Caco-2 (cell line): Measurements from ENCODE around the gene SPATA31C2. TPM values are rescaled to one million over a fixed set of nuclear protein-coding genes. Genes with fewer than 3 reads are reported as not detected.

ENCODE experiments used
- BruUV-seq: library from RNA; stranded (reverse); fragments of 400-500 nt; replicated peaks from 2 replicates; lab custom pipeline; 2021; lab: Mats Ljungman, UMichigan
- CTCF ChIA-PET: fragments of 300-600 bp; sonication (Branson Sonifier 250); formaldehyde crosslinking; loops from one replicate; lab custom pipeline; 2022; ENCODE audit warnings: antibody characterized with exemption; lab: Charles Lee
- POLR2A ChIA-PET: fragments of 300-600 bp; sonication (Branson Sonifier 250); formaldehyde crosslinking; loops from one replicate; lab custom pipeline; 2022; ENCODE audit warnings: antibody characterized with exemption; lab: Charles Lee
- DNase-seq, 2 experiments: peaks; one replicate each; pipeline versions ENCODE4 v3.0.0 to v3.0.0-alpha.2; 2020 to 2022
- H3K27me3 ChIP-seq: replicated peaks from 2 replicates; pipeline ENCODE4 v1.6.0; 2011; ENCODE audit warnings: low read length; ENCODE audit not compliant: control insufficient read depth, insufficient read depth
- H3K36me3 ChIP-seq: 2 replicates; pipeline ENCODE4 v1.5.1; 2011; ENCODE audit warnings: low read length; ENCODE audit not compliant: control insufficient read depth, insufficient read depth
- H3K4me1 ChIP-seq: fragments of 250-450 bp; sonication (Bioruptor Pico); 2 replicates; pipeline ENCODE4 v1.5.1; 2020; ENCODE audit warnings: mild to moderate bottlenecking
- H3K4me3 ChIP-seq: 2 replicates; pipeline ENCODE4 v1.5.1; 2011; ENCODE audit warnings: low read depth, mild to moderate bottlenecking, control low read depth, low read length
- H3K9me3 ChIP-seq: fragments of 250-450 bp; sonication (Bioruptor Pico); 2 replicates; pipeline ENCODE4 v1.5.1; 2020; ENCODE audit warnings: mild to moderate bottlenecking, moderate library complexity
- H3K27ac Mint-ChIP-seq: one replicate; pipeline ENCODE4 v1.8.0; 2022; ENCODE audit warnings: mixed read lengths; ENCODE audit not compliant: unreplicated experiment
- H3K27me3 Mint-ChIP-seq: one replicate; pipeline ENCODE4 v1.8.0; 2022; ENCODE audit warnings: mixed read lengths; ENCODE audit not compliant: insufficient read depth, unreplicated experiment
- H3K36me3 Mint-ChIP-seq: one replicate; pipeline ENCODE4 v1.8.0; 2022; ENCODE audit warnings: mild to moderate bottlenecking, mixed read lengths; ENCODE audit not compliant: insufficient read depth, unreplicated experiment
- H3K4me1 Mint-ChIP-seq: one replicate; pipeline ENCODE4 v1.8.0; 2022; ENCODE audit warnings: low read depth, mixed read lengths; ENCODE audit not compliant: unreplicated experiment
- H3K4me3 Mint-ChIP-seq: one replicate; pipeline ENCODE4 v1.8.0; 2022; ENCODE audit warnings: mild to moderate bottlenecking, moderate library complexity, mixed read lengths; ENCODE audit not compliant: unreplicated experiment
- H3K9me3 Mint-ChIP-seq: one replicate; pipeline ENCODE4 v1.8.0; 2022; ENCODE audit warnings: mixed read lengths; ENCODE audit not compliant: unreplicated experiment
- intact Hi-C: fragments of 100-400 bp; cut with micrococcal nuclease; formaldehyde crosslinking; loops from one replicate; pipeline ENCODE4 v1.10.0; 2022; ENCODE audit not compliant: unreplicated experiment
- total RNA-seq: library from RNA; stranded (reverse); gene quantifications from 2 replicates; pipeline ENCODE4 v1.2.3, GENCODE V29; 2022
- TF ChIP-seq, protein P1 (sequence below), 2 experiments: fragments of 200-600 bp in 1 of 2; IDR thresholded peaks; 1 replicate in 1 of 2; 2 replicates in 1 of 2; pipeline versions ENCODE4 v1.5.1 to v1.8.0; 2011 to 2022; ENCODE audit warnings: antibody characterized with exemption in 1 of 2, control low read depth in 1 of 2, inconsistent platforms in 1 of 2, low read depth in 1 of 2, low read length in 1 of 2, mild to moderate bottlenecking in 1 of 2, moderate library complexity in 1 of 2; ENCODE audit not compliant: insufficient read depth in 1 of 2, severe bottlenecking in 1 of 2, unreplicated experiment in 1 of 2

The SPATA31C2 gene
- total RNA-seq, 1 experiment from 2014 or later, result not detected

DNA sequence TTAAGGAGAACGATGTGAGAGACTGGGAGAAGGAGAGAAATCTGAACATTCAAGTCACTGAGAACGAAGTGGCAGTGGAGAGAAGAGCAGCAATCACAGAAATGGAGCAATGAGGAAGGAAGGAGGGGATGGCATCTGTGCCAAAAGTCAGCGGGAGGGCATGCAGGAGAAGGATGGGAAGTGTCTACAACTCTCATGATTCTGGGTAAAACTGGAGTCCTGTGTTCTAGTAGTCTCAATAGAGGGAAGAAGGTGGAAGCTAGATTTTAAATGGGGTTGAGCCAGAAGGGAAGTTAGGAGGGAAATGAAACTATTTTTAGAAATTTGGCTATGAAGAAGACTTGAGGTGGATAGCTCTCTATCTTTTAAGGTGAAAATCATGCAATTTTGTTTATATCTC, 39.1 kb upstream of the SPATA31C2 start:
- no peaks in the 10 kb centered on the region for H3K36me3 Mint-ChIP-seq
- CTCF ChIA-PET, result no interaction called here
- H3K4me1 Mint-ChIP-seq, result no peaks in the 10 kb centered on the region
- no peaks in the 10 kb centered on the region for H3K4me1 ChIP-seq
- H3K9me3 ChIP-seq, result no peaks in the 10 kb centered on the region
- no peak overlapping the region for H3K4me3 Mint-ChIP-seq
- H3K27me3 Mint-ChIP-seq, result no peaks in the 10 kb centered on the region
- BruUV-seq, result no TSS peak
- no peak for DNase-seq
- TF ChIP-seq, protein P1, sequence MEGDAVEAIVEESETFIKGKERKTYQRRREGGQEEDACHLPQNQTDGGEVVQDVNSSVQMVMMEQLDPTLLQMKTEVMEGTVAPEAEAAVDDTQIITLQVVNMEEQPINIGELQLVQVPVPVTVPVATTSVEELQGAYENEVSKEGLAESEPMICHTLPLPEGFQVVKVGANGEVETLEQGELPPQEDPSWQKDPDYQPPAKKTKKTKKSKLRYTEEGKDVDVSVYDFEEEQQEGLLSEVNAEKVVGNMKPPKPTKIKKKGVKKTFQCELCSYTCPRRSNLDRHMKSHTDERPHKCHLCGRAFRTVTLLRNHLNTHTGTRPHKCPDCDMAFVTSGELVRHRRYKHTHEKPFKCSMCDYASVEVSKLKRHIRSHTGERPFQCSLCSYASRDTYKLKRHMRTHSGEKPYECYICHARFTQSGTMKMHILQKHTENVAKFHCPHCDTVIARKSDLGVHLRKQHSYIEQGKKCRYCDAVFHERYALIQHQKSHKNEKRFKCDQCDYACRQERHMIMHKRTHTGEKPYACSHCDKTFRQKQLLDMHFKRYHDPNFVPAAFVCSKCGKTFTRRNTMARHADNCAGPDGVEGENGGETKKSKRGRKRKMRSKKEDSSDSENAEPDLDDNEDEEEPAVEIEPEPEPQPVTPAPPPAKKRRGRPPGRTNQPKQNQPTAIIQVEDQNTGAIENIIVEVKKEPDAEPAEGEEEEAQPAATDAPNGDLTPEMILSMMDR (IDR thresholded peaks at IDR 0.05; ENCODE audit: insufficient read depth in 1 of 2, low read depth in 1 of 2, low read length in 1 of 2, severe bottlenecking in 1 of 2, unreplicated experiment in 1 of 2), result no peak
- no peaks in the 10 kb centered on the region for H3K36me3 ChIP-seq
- POLR2A ChIA-PET, result no interaction called here
- intact Hi-C loops, result no loop called here
- H3K9me3 Mint-ChIP-seq, result peaks cover 10% of the 10 kb centered on the region
- H3K27ac Mint-ChIP-seq, result no peak overlapping the region
- no peak overlapping the region for H3K4me3 ChIP-seq
- no peaks in the 10 kb centered on the region for H3K27me3 ChIP-seq

DNA sequence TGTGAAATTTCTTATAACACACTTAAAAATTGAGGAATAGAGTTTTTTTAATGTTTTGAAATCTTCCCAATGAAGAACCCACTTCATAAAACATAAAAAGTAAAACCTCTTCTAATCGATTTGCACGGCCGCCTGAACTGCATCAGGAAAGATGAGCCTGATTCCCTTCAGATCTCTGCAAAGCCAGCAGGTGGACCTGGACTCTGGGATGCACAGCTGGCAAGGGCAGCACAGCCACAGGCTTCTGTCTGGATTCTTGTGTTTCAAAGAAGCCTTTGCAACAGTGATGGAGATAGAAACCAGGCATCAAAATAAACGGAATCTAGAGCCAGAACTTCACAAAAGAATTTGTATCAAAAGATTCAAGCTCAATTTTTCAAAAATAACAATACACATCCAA, 36.0 kb upstream of the SPATA31C2 start:
- Mint-ChIP-seq H3K9me3 (peaks cover 10% of the 10 kb centered on the region), H3K27me3 (no peaks in the 10 kb centered on the region), H3K27ac (no peak overlapping the region), H3K4me3 (no peak overlapping the region), H3K36me3 (no peaks in the 10 kb centered on the region), H3K4me1 (no peaks in the 10 kb centered on the region)
- intact Hi-C loops, result loop anchor here (5.0 kb wide), 2 partner anchors 213 to 403 kb away; partner anchors contain the start of gene SPIN1
- CTCF ChIA-PET, result no interaction called here
- no TSS peak for BruUV-seq
- DNase-seq, result peak in 1 of 2 experiments; percentile 36
- no peak overlapping the region for H3K4me3 ChIP-seq
- no peaks in the 10 kb centered on the region for H3K9me3 ChIP-seq
- H3K4me1 ChIP-seq, result no peaks in the 10 kb centered on the region
- TF ChIP-seq, protein P1 (IDR thresholded peaks at IDR 0.05; ENCODE audit: insufficient read depth in 1 of 2, low read depth in 1 of 2, low read length in 1 of 2, severe bottlenecking in 1 of 2, unreplicated experiment in 1 of 2), result peak in 1 of 2 experiments; percentile 14
- POLR2A ChIA-PET, result no interaction called here
- H3K27me3 ChIP-seq, result no peaks in the 10 kb centered on the region
- no peaks in the 10 kb centered on the region for H3K36me3 ChIP-seq

DNA sequence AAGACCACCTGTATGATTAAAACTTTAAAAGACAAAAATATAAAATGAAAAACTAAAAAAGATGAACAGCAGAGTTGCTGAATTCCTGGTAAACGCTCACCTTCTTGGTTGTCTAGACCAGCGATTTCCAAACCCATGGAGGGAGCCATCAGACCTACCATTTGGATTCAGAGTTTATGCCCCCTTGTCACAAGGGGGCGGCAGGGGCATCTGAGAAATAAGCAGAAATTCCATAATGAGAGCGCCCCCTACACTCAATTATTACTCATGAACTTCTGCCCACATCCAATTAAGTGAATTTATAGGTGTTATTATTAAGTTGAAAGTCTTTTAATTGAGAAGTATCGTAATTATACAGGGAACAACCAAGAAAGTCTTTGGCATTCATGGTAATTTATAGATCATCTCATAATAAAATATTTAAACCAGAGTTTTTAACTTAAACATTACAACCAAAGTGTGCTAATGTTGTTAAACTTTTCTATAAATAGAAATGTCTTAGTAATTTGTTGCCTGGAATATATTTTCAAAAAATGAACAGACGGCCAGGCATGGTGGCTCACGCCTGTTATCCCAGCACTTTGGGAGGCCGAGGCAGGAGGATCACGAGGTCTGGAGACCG, 35.2 kb upstream of the SPATA31C2 start:
- Histone ChIP-seq H3K9me3 (no peaks in the 10 kb centered on the region), H3K27me3 (no peaks in the 10 kb centered on the region), H3K4me1 (no peaks in the 10 kb centered on the region), H3K4me3 (no peak overlapping the region), H3K36me3 (no peaks in the 10 kb centered on the region)
- ChIA-PET CTCF (no interaction called here), POLR2A (no interaction called here)
- Mint-ChIP-seq H3K27me3 (no peaks in the 10 kb centered on the region), H3K4me3 (no peak overlapping the region), H3K4me1 (no peaks in the 10 kb centered on the region), H3K27ac (no peak overlapping the region), H3K36me3 (no peaks in the 10 kb centered on the region), H3K9me3 (peaks cover 10% of the 10 kb centered on the region)
- intact Hi-C loops, result loop anchor here (5.0 kb wide), 2 partner anchors 214 to 404 kb away; partner anchors contain the start of gene SPIN1
- TF ChIP-seq, protein P1 (IDR thresholded peaks at IDR 0.05; ENCODE audit: insufficient read depth in 1 of 2, low read depth in 1 of 2, low read length in 1 of 2, severe bottlenecking in 1 of 2, unreplicated experiment in 1 of 2), result peak; percentile 61 to 76
- no TSS peak for BruUV-seq
- DNase-seq, result peak; percentile 56 to 57
